ENCODE results near the gene KCTD10.

Gene KCTD10

GRCh38 chr12:109449845-109450532 lies 27.1 kb downstream of the KCTD10 start:
- DNase-seq (ENCODE audit: low read depth), result no peak
- TF ChIP-seq CTCF (IDR thresholded peaks at IDR 0.05; ENCODE audit: low read depth, low read length), result no peak
- no peak for TF ChIP-seq POLR2A (IDR thresholded peaks at IDR 0.05; ENCODE audit: extremely low read depth, insufficient read length)
- TF ChIP-seq, protein P1, sequence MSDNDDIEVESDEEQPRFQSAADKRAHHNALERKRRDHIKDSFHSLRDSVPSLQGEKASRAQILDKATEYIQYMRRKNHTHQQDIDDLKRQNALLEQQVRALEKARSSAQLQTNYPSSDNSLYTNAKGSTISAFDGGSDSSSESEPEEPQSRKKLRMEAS (IDR thresholded peaks at IDR 0.05; ENCODE audit: low read depth, low read length), result no peak
- TF ChIP-seq MYC (IDR thresholded peaks at IDR 0.05; ENCODE audit: low read depth, low read length), result no peak
- H3K4me3 ChIP-seq (ENCODE audit: low read depth, low read length), result no peak overlapping the region

GRCh38 chr12:109448707-109449390 lies 28.3 kb downstream of the KCTD10 start:
- DNase-seq (ENCODE audit: low read depth), result no peak
- TF ChIP-seq POLR2A (IDR thresholded peaks at IDR 0.05; ENCODE audit: extremely low read depth, insufficient read length), result no peak
- TF ChIP-seq CTCF (IDR thresholded peaks at IDR 0.05; ENCODE audit: low read depth, low read length), result no peak
- no peak for TF ChIP-seq MYC (IDR thresholded peaks at IDR 0.05; ENCODE audit: low read depth, low read length)
- TF ChIP-seq, protein P1 (IDR thresholded peaks at IDR 0.05; ENCODE audit: low read depth, low read length), result no peak
- no peak overlapping the region for H3K4me3 ChIP-seq (ENCODE audit: low read depth, low read length)

DNA sequence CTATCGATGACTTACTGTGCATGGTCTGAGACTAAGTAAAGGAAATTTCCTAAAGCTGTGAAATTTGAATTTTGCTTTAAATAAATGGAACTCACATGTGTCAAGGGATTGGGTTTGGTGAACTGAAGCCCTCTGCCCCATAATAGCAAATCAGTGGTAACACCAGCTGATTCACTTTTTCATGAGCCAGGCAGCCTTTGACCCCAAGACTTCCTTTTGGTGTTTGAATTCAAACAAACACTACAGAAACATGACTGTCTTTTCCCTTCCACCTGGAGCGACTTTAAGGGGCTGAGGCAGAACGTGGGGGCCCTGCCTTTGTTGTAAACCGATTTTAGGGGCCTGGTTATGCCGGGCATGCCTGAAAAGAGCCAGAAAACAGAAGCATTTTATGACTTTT lies 28.8 kb downstream of the KCTD10 start:
- no peak for DNase-seq (ENCODE audit: low read depth)
- H3K4me3 ChIP-seq (ENCODE audit: low read depth, low read length), result no peak overlapping the region
- TF ChIP-seq CTCF (IDR thresholded peaks at IDR 0.05; ENCODE audit: low read depth, low read length), result no peak
- no peak for TF ChIP-seq POLR2A (IDR thresholded peaks at IDR 0.05; ENCODE audit: extremely low read depth, insufficient read length)
- TF ChIP-seq, protein P1 (IDR thresholded peaks at IDR 0.05; ENCODE audit: low read depth, low read length), result no peak
- no peak for TF ChIP-seq MYC (IDR thresholded peaks at IDR 0.05; ENCODE audit: low read depth, low read length)

GRCh38 chr12:109447482-109447881 lies 29.6 kb downstream of the KCTD10 start:
- no peak for TF ChIP-seq POLR2A (IDR thresholded peaks at IDR 0.05; ENCODE audit: extremely low read depth, insufficient read length)
- TF ChIP-seq, protein P1 (IDR thresholded peaks at IDR 0.05; ENCODE audit: low read depth, low read length), result no peak
- TF ChIP-seq MYC (IDR thresholded peaks at IDR 0.05; ENCODE audit: low read depth, low read length), result no peak
- TF ChIP-seq CTCF (IDR thresholded peaks at IDR 0.05; ENCODE audit: low read depth, low read length), result no peak
- H3K4me3 ChIP-seq (ENCODE audit: low read depth, low read length), result no peak overlapping the region
- DNase-seq (ENCODE audit: low read depth), result no peak

DNA sequence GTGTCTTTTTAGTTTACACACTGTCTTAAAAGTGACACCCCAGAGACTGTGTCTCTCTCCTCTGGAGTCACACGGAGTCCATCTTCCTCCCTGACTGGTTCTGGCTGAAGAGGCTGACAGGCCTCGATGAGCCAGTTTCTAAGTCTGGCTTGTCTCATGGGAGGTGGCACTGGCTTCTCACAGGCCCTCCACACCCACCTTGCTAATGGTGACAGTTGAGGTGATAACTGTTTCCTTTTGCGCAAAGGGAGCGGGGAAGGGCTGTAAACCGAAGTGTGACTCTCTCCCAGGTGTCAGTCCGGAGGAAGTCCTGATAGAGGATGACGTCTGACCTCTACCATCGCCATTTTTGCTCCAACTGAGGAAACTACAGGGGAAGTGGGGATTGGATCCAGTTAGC lies 30.2 kb downstream of the KCTD10 start:
- TF ChIP-seq POLR2A (IDR thresholded peaks at IDR 0.05; ENCODE audit: extremely low read depth, insufficient read length) (no peak), MYC (IDR thresholded peaks at IDR 0.05; ENCODE audit: low read depth, low read length) (no peak), CTCF (IDR thresholded peaks at IDR 0.05; ENCODE audit: low read depth, low read length) (no peak)
- TF ChIP-seq, protein P1 (IDR thresholded peaks at IDR 0.05; ENCODE audit: low read depth, low read length), result no peak
- DNase-seq (ENCODE audit: low read depth), result no peak
- no peak overlapping the region for H3K4me3 ChIP-seq (ENCODE audit: low read depth, low read length)
